Stimulated activated CD8-positive, alpha-beta memory T cell treated with anti-CD3 and anti-CD28 coated beads, Interleukin-7, amount 100 ng/mL, for 4 hours (primary cell): Measurements from ENCODE around the gene STIP1.

ENCODE experiments used
- DNase-seq, 2 donors: peaks; one replicate each; pipeline ENCODE4 v3.0.0-alpha.2; 2020; ENCODE audit warnings: low read depth in 2 of 2

STIP1 gene

GRCh38 chr11:64185693-64186491, at the start of gene STIP1:
Gene STIP1, plus strand, starts transcription at chr11:64186171. Its CDS starts 91 bp downstream, at chr11:64186262.
- peak; percentile 97 to 100 for DNase-seq

GRCh38 chr11:64136765-64137441, 49.1 kb upstream of the STIP1 start:
- DNase-seq = no peak

- no peak for DNase-seq
Observed at GRCh38 chr11:64138398-64138797, 47.6 kb upstream of the STIP1 start.

- no peak for DNase-seq
Observed at GRCh38 chr11:64139049-64139448, 46.9 kb upstream of the STIP1 start.

GRCh38 chr11:64140082-64140481, 45.9 kb upstream of the STIP1 start:
- no peak for DNase-seq

- no peak for DNase-seq
Observed at GRCh38 chr11:64141081-64141783, 44.7 kb upstream of the STIP1 start.

- no peak for DNase-seq
Observed at GRCh38 chr11:64144587-64145472, 41.1 kb upstream of the STIP1 start.

GRCh38 chr11:64146036-64146955, 39.7 kb upstream of the STIP1 start:
- peak; percentile 27 for DNase-seq

- DNase-seq = peak; percentile 32 to 58
Observed at GRCh38 chr11:64148226-64148916, 37.6 kb upstream of the STIP1 start.

GRCh38 chr11:64148917-64149617, 36.9 kb upstream of the STIP1 start:
- no peak for DNase-seq

- DNase-seq = no peak
Observed at GRCh38 chr11:64150051-64150450, 35.9 kb upstream of the STIP1 start.

- DNase-seq = no peak
Observed at GRCh38 chr11:64150481-64151239, 35.3 kb upstream of the STIP1 start.

GRCh38 chr11:64151337-64151736, 34.6 kb upstream of the STIP1 start:
- no peak for DNase-seq

- DNase-seq = peak in 1 of 2 donors; percentile 50
Observed at GRCh38 chr11:64152841-64153691, 32.9 kb upstream of the STIP1 start.

- no peak for DNase-seq
Observed at GRCh38 chr11:64153812-64154211, 32.2 kb upstream of the STIP1 start.

- no peak for DNase-seq
Observed at GRCh38 chr11:64156235-64157011, 29.5 kb upstream of the STIP1 start.
